Fibroblast of lung (primary cell): ENCODE measurements around the gene IL17C.

Experiments
- CTCF ChIP-seq, 2 donors: IDR thresholded peaks in 1 of 2; conservative IDR thresholded peaks in 1 of 2; 1 replicate in 1 of 2; 2 replicates in 1 of 2; pipeline ENCODE4 v1.5.1; 2011 to 2012; ENCODE audit warnings: low read length in 2 of 2, control low read depth in 1 of 2, inconsistent platforms in 1 of 2, low read depth in 1 of 2, mild to moderate bottlenecking in 1 of 2
- EZH2 ChIP-seq: IDR thresholded peaks from 2 replicates; pipeline ENCODE4 v1.5.1; 2012; ENCODE audit warnings: low read length, control low read depth, mild to moderate bottlenecking; ENCODE audit errors: missing control alignments

- no peak for TF ChIP-seq EZH2
- TF ChIP-seq CTCF (conservative IDR thresholded peaks at IDR 0.05 in 1 of 2, IDR thresholded peaks at IDR 0.05 in 1 of 2; ENCODE audit: low read depth in 1 of 2, low read length in 2 of 2) = no peak
Observed at GRCh38 chr16:88649195-88649923, 11.0 kb downstream of the IL17C start.
